HUES64 (cell line): ENCODE measurements around the gene OGFOD2.

ENCODE experiments used
- H3K27ac ChIP-seq: 2 replicates; pipeline ENCODE4 v1.7.0; 2013; ENCODE audit warnings: low read depth, low read length, inconsistent platforms
- H3K27me3 ChIP-seq: 2 replicates; pipeline ENCODE4 v1.6.1; 2013; ENCODE audit warnings: mild to moderate bottlenecking, low read length; ENCODE audit not compliant: insufficient read depth
- H3K36me3 ChIP-seq: 2 replicates; pipeline ENCODE4 v1.6.1; 2013; ENCODE audit warnings: mild to moderate bottlenecking, low read length; ENCODE audit not compliant: insufficient read depth
- H3K4me1 ChIP-seq: 2 replicates; pipeline ENCODE4 v1.6.1; 2013; ENCODE audit warnings: mild to moderate bottlenecking, low read length, moderate library complexity; ENCODE audit not compliant: insufficient read depth
- H3K4me3 ChIP-seq: 2 replicates; pipeline ENCODE4 v1.5.1; 2013; ENCODE audit warnings: mild to moderate bottlenecking, low read length, moderate library complexity
- H3K9ac ChIP-seq: 2 replicates; pipeline ENCODE4 v1.6.1; 2013; ENCODE audit warnings: mild to moderate bottlenecking, low read depth, low read length
- H3K9me3 ChIP-seq: 2 replicates; pipeline ENCODE4 v1.6.1; 2013; ENCODE audit warnings: low read depth, low read length; ENCODE audit not compliant: insufficient read depth
- WGBS: fragments of 150-250, 120-280 bp; methylation state at CpG from one replicate; pipeline ENCODE4 v1.1.7; 2013; ENCODE audit warnings: missing lambda C conversion rate; 5-methylcytosine and 5-hydroxymethylcytosine counted together

Gene OGFOD2

DNA sequence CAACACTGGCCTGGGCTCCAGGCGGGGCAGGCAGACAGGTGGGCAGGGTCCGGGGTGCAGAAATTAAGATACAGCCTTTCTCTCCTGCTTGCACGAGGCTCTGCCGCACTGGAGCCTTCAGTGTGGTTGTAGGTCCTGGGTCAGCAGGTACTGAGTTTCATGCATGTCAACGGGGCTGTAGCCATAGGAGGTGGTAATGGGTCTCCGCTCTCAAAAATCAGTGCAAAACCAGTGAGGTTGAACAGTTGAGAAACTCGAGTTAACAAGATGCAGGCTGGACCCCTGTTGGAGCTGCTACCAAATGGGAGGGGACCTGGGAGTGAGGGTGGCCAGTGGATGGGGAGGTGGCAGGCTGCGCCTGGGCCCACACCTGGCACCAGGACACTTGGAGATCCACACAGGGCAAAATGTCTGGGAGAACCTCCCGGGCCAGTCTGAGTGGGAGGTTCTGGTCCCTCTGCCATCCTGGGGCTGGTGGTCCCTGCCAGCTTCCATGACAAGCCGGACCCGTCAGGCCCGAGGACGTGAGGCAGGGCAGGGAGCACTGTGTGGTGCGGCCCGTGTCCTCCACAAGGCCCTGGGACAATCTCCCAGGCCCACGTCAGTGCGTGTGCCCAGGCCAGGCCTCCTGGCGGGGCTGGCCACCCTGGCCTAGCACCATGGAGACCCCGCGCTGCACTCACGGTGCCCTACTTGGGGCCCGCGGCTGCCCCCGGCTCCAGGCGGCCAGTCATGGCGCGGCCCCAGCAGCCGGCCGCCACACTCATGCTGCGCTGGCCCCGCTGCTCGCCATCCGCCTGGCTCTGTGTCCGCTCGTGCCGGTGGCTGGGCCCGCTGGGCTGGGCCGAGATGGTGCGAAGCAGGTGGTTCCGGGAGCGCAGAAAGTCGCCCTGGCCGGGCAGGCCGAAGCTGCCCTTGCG, 10.6 kb downstream of the OGFOD2 start:
- H3K27ac ChIP-seq, result no peak overlapping the region
- H3K4me3 ChIP-seq, result no peak overlapping the region
- no peaks in the 10 kb centered on the region for H3K27me3 ChIP-seq
- H3K9ac ChIP-seq, result no peak overlapping the region
- H3K36me3 ChIP-seq, result peaks cover 14% of the 10 kb centered on the region; the same call in 1 of the 2 replicates
- H3K9me3 ChIP-seq, result no peaks in the 10 kb centered on the region
- 95% methylated on average over 45 of the region's 45 CpGs for WGBS
- H3K4me1 ChIP-seq, result 0 out of 2 replicates have a peak, but pooled peaks cover 5% of the 10 kb centered on the region

DNA sequence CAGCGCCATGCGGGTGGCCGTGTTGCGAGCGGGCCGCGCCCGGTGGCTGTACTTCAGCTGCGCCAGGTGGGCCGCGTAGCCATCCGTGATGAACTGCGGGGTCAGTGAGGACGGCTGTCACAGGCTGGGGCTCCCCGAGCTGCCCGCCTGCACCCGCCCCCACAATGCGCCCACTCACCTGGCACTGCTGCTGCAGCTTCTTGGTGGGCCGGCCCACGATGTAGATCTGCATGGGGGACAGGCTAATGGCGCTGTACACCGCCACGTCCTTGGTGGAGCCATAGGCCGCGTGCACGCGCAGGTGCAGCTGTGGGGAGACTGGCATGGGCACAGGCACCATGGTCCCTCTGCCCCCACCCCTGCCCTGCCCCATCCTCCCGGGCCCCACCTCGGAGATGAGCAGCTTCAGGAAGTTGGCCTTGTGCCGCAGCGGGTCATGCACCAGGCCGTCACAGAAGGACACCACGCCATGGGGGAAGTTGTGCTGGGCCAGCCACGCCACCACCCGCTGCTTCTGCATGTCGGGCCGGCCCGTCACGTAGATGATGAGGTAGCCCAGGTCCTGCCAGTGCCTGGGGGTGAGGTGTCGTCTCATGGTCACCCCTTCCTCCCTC, 11.3 kb downstream of the OGFOD2 start:
- Histone ChIP-seq H3K9me3 (no peaks in the 10 kb centered on the region), H3K4me1 (0 out of 2 replicates have a peak, but pooled peaks cover 5% of the 10 kb centered on the region), H3K27ac (no peak overlapping the region), H3K36me3 (peaks cover 14% of the 10 kb centered on the region; the same call in 1 of the 2 replicates), H3K9ac (no peak overlapping the region), H3K27me3 (no peaks in the 10 kb centered on the region), H3K4me3 (no peak overlapping the region)
- WGBS, result 96% methylated on average over 40 of the region's 40 CpGs

DNA sequence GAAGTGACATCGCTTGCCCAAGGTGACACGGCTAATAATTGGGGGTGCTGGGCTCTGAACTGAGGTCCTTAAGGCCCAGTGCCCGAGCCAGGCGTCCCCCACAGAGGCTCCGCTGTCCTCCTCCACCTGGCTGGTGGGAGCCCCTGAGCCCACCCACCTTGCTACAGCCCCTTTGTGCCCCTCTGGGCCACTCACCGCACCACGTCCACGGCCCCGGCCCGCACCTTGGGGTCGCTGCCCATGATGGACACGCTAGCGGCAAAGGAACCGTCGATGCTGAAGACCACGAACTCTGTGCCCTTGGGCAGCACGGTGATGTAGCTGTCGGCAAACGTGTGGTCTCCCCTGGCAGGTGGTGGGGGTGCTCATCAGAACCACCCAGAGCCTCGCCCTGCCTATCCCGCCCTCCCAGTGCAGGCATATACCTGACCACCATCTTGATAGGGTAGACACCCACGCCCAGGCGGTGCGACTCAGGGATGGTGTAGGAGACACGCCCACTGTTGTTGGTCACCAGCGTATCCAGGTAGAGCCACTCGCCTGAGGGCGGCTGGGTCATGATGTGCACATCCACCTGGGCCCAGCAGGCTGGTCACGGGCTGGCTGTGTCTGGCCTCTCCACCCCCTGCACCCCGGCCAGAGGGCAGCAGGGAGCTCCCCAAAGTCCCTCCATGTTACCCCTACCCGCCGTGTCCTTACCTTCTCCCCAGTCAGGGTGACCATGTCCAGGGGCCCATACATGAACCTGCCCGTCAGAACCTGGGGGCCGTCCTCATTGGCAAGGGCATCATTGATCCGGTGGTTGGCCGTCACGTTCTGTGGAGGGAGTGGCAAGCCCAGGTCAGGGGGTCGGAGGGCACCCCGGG, 12.3 kb downstream of the OGFOD2 start:
- H3K4me1 ChIP-seq, result no peaks in the 10 kb centered on the region
- H3K9me3 ChIP-seq, result no peaks in the 10 kb centered on the region
- H3K36me3 ChIP-seq, result peaks cover 9% of the 10 kb centered on the region; the same call in 1 of the 2 replicates
- H3K4me3 ChIP-seq, result no peak overlapping the region
- H3K27ac ChIP-seq, result no peak overlapping the region
- H3K9ac ChIP-seq, result no peak overlapping the region
- no peaks in the 10 kb centered on the region for H3K27me3 ChIP-seq
- WGBS, result 93% methylated on average over 39 of the region's 39 CpGs

DNA sequence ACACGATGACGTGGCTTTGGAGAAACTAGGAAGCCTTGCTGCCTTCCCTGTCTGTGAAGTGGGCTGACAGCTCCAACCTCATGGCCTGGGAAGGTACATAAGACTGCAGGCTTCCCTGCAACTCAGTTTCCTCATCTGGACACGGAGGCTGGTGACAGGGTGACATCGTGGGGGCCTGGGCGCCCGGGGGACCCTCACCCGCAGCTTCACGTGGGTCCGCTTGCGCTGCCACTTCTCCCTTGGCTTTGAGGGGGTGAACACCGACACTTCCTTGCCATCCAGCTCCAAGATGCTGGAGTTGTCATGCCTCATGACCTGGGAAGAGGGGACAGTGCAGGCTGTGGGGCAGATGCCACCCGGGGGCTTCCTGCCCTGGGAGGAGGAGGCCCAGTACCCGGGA, 13.0 kb downstream of the OGFOD2 start:
- H3K36me3 ChIP-seq, result 0 out of 2 replicates have a peak, but pooled peaks cover 2% of the 10 kb centered on the region
- H3K27ac ChIP-seq, result no peak overlapping the region
- no peaks in the 10 kb centered on the region for H3K27me3 ChIP-seq
- H3K9me3 ChIP-seq, result no peaks in the 10 kb centered on the region
- 93% methylated on average over 13 of the region's 13 CpGs for WGBS
- no peak overlapping the region for H3K9ac ChIP-seq
- no peak overlapping the region for H3K4me3 ChIP-seq
- H3K4me1 ChIP-seq, result no peaks in the 10 kb centered on the region

DNA sequence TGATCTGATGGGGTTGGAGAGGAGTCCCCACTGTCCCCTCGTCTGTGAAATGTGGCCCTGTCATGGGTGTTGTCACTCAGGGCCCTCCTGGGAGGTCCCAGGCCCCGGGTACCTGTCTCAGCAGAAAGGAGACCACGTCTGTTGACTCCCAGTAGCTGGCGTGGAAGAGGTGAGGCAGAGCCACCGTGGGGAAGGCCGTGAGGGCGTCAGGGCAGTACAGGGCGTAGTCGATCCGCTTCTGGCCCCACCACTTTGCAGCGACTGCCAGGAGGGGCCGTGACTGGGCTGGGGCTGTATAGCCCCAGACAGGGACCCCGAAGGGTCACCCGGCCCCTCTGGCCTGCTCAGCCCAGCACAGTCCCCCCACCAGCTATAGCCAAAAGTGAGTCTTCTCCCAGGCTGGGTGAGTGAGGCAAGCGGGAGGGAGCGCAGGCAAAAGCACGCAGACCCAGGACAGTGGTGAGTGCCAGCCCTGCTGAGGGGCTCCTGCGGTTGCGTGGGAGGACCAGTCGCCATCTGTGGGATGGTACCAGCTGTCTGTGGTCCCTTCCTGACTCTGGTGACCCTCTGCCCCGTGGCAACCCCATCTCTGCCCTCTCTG, 13.7 kb downstream of the OGFOD2 start:
- Histone ChIP-seq H3K4me3 (no peak overlapping the region), H3K27me3 (no peaks in the 10 kb centered on the region), H3K27ac (no peak overlapping the region), H3K9me3 (no peaks in the 10 kb centered on the region), H3K4me1 (no peaks in the 10 kb centered on the region), H3K36me3 (no peaks in the 10 kb centered on the region), H3K9ac (no peak overlapping the region)
- WGBS, result 93% methylated on average over 21 of the region's 21 CpGs

DNA sequence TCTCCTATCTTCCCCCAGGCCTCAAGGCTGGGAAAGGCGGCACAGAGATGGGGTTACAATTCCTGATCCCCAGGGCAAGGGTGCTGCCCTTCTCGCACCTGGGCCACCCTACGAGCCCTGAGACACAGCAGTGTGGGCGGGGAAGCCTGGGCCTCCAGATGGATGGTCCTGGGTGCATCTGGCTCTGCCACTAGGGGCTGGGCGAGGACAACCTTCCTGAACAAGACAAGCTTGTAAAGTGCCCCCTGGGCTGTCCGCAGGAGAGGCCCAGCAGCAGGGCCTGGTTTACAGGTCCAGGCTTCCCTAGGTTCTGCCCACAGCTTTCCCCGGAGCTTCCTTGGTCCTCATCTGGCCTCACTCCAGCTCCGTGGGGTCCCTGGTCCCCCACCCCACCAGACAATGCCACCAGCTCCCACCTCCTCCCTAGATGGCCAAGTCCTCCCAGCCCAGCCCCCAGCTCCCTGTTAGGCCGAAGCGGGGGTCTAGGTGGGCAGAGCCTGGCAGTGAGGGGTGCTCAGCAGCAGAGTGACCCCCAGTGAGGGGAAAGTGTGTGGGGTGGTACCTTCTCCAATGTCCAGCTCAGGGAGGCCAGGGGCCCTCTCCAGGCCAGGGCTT, 14.3 kb downstream of the OGFOD2 start:
- no peaks in the 10 kb centered on the region for H3K27me3 ChIP-seq
- no peak overlapping the region for H3K9ac ChIP-seq
- H3K9me3 ChIP-seq, result no peaks in the 10 kb centered on the region
- H3K4me3 ChIP-seq, result no peak overlapping the region
- H3K4me1 ChIP-seq, result no peaks in the 10 kb centered on the region
- H3K36me3 ChIP-seq, result no peaks in the 10 kb centered on the region
- H3K27ac ChIP-seq, result no peak overlapping the region
- WGBS, result 92% methylated on average over 10 of the region's 10 CpGs

DNA sequence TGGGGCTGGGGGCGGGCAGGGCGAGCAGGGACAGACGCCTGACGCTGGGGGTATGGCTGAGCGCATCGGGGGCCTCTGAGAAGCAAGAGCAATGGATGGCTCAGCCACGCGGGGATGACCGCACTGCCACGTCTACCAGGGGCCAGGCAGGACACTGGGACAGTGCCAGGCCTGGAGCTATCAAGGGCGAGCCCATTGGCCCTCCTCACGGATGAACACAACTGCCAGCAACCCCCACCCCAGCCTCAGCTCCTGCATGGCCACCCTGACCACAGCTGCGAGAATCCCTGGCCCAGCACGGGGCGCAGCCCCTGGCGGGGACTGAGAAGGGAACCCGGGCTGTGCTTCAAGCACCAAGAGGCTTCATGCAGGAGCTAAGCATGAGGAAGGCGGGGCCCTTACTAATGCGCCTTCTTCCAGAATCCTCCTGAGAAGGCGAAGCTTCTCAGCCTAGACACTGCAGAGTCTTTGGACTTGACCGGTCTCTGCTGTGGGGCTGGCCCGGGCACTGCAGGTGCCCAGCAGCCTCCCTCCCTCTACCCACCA, 14.9 kb downstream of the OGFOD2 start:
- H3K27me3 ChIP-seq, result no peaks in the 10 kb centered on the region
- no peak overlapping the region for H3K27ac ChIP-seq
- no peak overlapping the region for H3K9ac ChIP-seq
- WGBS, result 95% methylated on average over 22 of the region's 22 CpGs
- no peaks in the 10 kb centered on the region for H3K9me3 ChIP-seq
- no peak overlapping the region for H3K4me3 ChIP-seq
- H3K4me1 ChIP-seq, result no peaks in the 10 kb centered on the region
- H3K36me3 ChIP-seq, result no peaks in the 10 kb centered on the region

DNA sequence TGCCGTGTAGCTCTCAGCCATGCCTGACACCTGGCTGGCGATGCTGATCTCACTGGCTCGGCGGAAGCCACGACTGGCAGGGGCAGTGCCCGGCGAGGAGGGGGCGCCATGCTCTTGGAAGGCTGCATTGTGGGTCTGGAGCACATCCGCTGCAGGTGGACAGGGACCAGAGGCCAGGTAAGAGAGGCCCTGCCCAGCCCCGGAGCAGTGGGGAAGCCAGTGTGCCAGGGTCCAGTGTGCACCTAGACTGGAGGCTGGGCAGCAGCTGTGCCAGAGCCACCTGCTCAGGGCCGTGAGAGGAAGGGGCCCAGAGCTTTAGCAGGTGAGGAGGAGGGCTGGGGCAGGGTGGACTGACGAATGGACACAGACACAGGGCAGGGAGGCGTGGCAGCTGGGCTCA, 15.5 kb downstream of the OGFOD2 start:
- no peak overlapping the region for H3K9ac ChIP-seq

DNA sequence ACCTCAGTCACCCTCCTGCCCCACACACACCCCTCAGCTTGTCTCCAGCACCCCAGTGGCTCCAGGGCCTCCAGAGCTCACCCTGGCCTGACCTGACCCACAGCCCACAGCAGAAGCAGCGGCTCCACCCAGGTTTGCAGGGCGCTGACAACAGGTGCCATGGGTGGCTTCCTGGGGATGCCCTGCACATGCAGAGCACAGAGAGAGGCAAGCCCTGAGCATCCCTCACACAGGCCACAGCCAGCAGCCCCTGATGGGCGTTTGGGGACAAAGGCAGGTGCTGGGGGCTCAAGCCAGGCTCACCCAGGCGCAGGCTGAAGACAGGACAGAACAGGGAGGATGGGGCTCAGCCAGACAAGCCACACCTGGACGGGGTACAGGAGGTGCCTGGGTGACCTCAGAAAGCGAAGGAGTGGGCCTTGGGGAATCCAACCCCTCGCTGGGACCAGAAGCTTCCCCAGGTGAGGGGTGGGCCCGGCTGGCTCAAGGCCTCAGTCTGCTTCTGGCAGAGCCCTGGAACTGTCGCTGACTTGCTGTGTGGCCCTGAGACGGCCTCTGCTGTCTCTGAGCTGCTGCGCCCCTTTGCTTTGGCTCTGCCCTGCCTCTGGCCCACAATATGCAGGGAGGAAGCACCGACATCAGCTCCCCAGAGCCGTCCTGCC, 16.0 kb downstream of the OGFOD2 start:
- 92% methylated on average over 13 of the region's 13 CpGs for WGBS

More for the DNA sequence above, 15.5 kb downstream of the OGFOD2 start:
- H3K4me1 ChIP-seq, result no peaks in the 10 kb centered on the region
- WGBS, result 93% methylated on average over 13 of the region's 13 CpGs
- no peak overlapping the region for H3K4me3 ChIP-seq
- no peaks in the 10 kb centered on the region for H3K27me3 ChIP-seq
- H3K36me3 ChIP-seq, result no peaks in the 10 kb centered on the region
- no peak overlapping the region for H3K27ac ChIP-seq
- H3K9me3 ChIP-seq, result no peaks in the 10 kb centered on the region

More for the DNA sequence above, 16.0 kb downstream of the OGFOD2 start:
- H3K27me3 ChIP-seq, result no peaks in the 10 kb centered on the region
- no peaks in the 10 kb centered on the region for H3K4me1 ChIP-seq
- no peaks in the 10 kb centered on the region for H3K36me3 ChIP-seq
- no peaks in the 10 kb centered on the region for H3K9me3 ChIP-seq
- no peak overlapping the region for H3K27ac ChIP-seq
- no peak overlapping the region for H3K4me3 ChIP-seq
- no peak overlapping the region for H3K9ac ChIP-seq
